PC-9 (cell line): ENCODE results near the gene MOB3A. TPM values are rescaled to one million over a fixed set of nuclear protein-coding genes. Genes with fewer than 3 reads are reported as not detected.

Experiments
- BruUV-seq: library from RNA; stranded (reverse); fragments of 400-500 nt; replicated peaks from 2 replicates; lab custom pipeline; 2021; lab: Mats Ljungman, UMichigan
- CTCF ChIA-PET: fragments of 300-600 bp; sonication (Branson Sonifier 250); formaldehyde crosslinking; loops from one replicate; lab custom pipeline; 2022; ENCODE audit warnings: antibody characterized with exemption; lab: Charles Lee
- POLR2A ChIA-PET: fragments of 300-600 bp; sonication (Branson Sonifier 250); formaldehyde crosslinking; loops from one replicate; lab custom pipeline; 2022; ENCODE audit warnings: antibody characterized with exemption; ENCODE audit not compliant: unreplicated experiment; lab: Charles Lee
- DNase-seq, 2 experiments: peaks; one replicate each; pipeline versions ENCODE4 v3.0.0 to v3.0.0-alpha.2; 2015 to 2022; ENCODE audit warnings: mixed read lengths in 1 of 2
- H2AFZ ChIP-seq: fragments of 200-600 bp; sonication (generic); 2 replicates; pipeline ENCODE4 v1.8.1; 2017; ENCODE audit warnings: antibody characterized with exemption
- H3F3A ChIP-seq: fragments of 200-600 bp; sonication (generic); 2 replicates; pipeline ENCODE4 v1.8.1; 2017; ENCODE audit warnings: antibody characterized with exemption, mild to moderate bottlenecking, low read depth; ENCODE audit not compliant: insufficient read depth
- H3K27ac ChIP-seq: fragments of 200-600 bp; sonication (generic); 2 replicates; pipeline ENCODE4 v1.6.1; 2016; ENCODE audit warnings: mixed run types
- H3K27me3 ChIP-seq: fragments of 200-600 bp; sonication (generic); 2 replicates; pipeline ENCODE4 v1.6.1; 2016; ENCODE audit warnings: low read depth, mixed run types; ENCODE audit not compliant: insufficient read depth
- H3K36me3 ChIP-seq: fragments of 200-600 bp; sonication (generic); 2 replicates; pipeline ENCODE4 v1.6.1; 2016; ENCODE audit warnings: low read depth, mixed run types
- H3K4me1 ChIP-seq: fragments of 200-600 bp; sonication (generic); replicated peaks from 2 replicates; pipeline ENCODE4 v1.6.1; 2016; ENCODE audit warnings: mixed run types; ENCODE audit not compliant: insufficient read depth
- H3K4me2 ChIP-seq: fragments of 200-600 bp; sonication (generic); 2 replicates; pipeline ENCODE4 v1.6.1; 2017; ENCODE audit warnings: mixed run types
- H3K4me3 ChIP-seq: fragments of 200-600 bp; sonication (generic); 2 replicates; pipeline ENCODE4 v1.6.1; 2016; ENCODE audit warnings: mixed run types
- H3K79me2 ChIP-seq: fragments of 200-600 bp; sonication (generic); 2 replicates; pipeline ENCODE4 v1.6.1; 2017; ENCODE audit warnings: low read depth, mixed run types
- H3K9me2 ChIP-seq: fragments of 200-600 bp; sonication (generic); 2 replicates; pipeline ENCODE4 v1.8.1; 2017; ENCODE audit warnings: mild to moderate bottlenecking; ENCODE audit not compliant: insufficient read depth
- H3K9me3 ChIP-seq: fragments of 200-600 bp; sonication (generic); 2 replicates; pipeline ENCODE4 v1.8.1; 2016; ENCODE audit warnings: low read depth; ENCODE audit not compliant: insufficient read depth
- H4K20me1 ChIP-seq: fragments of 200-600 bp; sonication (generic); 2 replicates; pipeline ENCODE4 v1.8.1; 2017; ENCODE audit not compliant: insufficient read depth
- CTCF ChIP-seq: fragments of 200-600 bp; sonication (generic); conservative IDR thresholded peaks from 2 replicates; pipeline ENCODE4 v1.6.1; 2017; ENCODE audit warnings: mixed run types, antibody characterized with exemption, mild to moderate bottlenecking, moderate library complexity
- EZH2 ChIP-seq: fragments of 200-600 bp; sonication (generic); IDR thresholded peaks from 2 replicates; pipeline ENCODE4 v1.8.0; 2017; ENCODE audit warnings: antibody characterized with exemption, low read depth
- intact Hi-C: fragments of 100-400 bp; cut with micrococcal nuclease; formaldehyde crosslinking; loops from one replicate; pipeline ENCODE4 v1.10.0; 2022; ENCODE audit not compliant: unreplicated experiment
- total RNA-seq: library from RNA; stranded (reverse); gene quantifications from 2 replicates; pipeline ENCODE4 v1.2.3, GENCODE V29; 2021

Gene MOB3A
- total RNA-seq, 1 experiment from 2014 or later, result 28.9 TPM

GRCh38 chr19:2127758-2128157 lies 31.6 kb upstream of the MOB3A start:
- H3K9me2 ChIP-seq, result no peaks in the 10 kb centered on the region
- no peak overlapping the region for H3K4me2 ChIP-seq
- no peaks in the 10 kb centered on the region for H3K79me2 ChIP-seq
- H3K27ac ChIP-seq, result no peak overlapping the region
- H3K4me1 ChIP-seq, result no peaks in the 10 kb centered on the region
- no TSS peak for BruUV-seq
- intact Hi-C loops, result no loop called here
- POLR2A ChIA-PET, result no interaction called here
- no peaks in the 10 kb centered on the region for H3K9me3 ChIP-seq
- no peak overlapping the region for H3K4me3 ChIP-seq
- no peaks in the 10 kb centered on the region for H3K27me3 ChIP-seq
- no peaks in the 10 kb centered on the region for H3F3A ChIP-seq
- no peak overlapping the region for H2AFZ ChIP-seq
- DNase-seq, result no peak
- H4K20me1 ChIP-seq, result peaks cover 12% of the 10 kb centered on the region; the same call in 1 of the 2 replicates
- CTCF ChIA-PET, result no interaction called here
- no peak for TF ChIP-seq CTCF
- TF ChIP-seq EZH2, result no peak
- H3K36me3 ChIP-seq, result no peaks in the 10 kb centered on the region

DNA sequence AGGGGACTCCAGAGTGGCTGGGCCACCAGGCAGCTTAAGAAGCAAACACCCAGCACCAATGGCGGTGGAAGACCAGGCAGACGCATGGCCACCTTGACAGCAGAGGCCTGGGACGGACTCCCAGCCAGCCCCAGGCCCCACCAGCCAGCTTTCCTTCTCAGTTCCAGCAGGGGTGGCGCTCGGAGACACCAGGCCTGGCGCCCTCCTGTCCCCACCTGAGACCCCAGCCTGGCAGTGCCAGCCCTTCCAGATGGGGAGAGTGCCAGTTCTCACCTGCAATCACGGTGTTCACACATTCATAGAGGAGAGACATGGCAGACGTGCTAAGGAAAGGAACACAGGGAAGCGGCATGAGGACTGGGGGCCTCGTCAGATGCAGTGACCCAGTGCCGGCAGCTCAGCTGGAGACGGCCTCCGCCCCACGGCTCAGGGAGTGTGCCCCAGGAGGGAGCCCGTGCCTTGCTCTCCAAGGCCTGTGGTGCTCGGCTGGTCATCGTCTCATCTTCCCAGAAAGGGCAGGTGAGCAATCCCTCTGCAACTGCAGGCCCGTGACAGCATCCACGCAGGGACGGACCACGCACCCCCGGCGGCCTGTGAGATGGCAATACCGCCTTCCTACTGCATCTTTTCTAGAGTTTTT lies 30.9 kb upstream of the MOB3A start:
- CTCF ChIA-PET, result no interaction called here
- DNase-seq, result no peak
- no peak for TF ChIP-seq EZH2
- TF ChIP-seq CTCF, result no peak
- intact Hi-C loops, result no loop called here
- Histone ChIP-seq H2AFZ (no peak overlapping the region), H3K79me2 (no peaks in the 10 kb centered on the region), H3K36me3 (no peaks in the 10 kb centered on the region), H4K20me1 (peaks cover 12% of the 10 kb centered on the region; the same call in 1 of the 2 replicates), H3K9me2 (no peaks in the 10 kb centered on the region), H3K27me3 (no peaks in the 10 kb centered on the region), H3K9me3 (no peaks in the 10 kb centered on the region), H3K4me3 (no peak overlapping the region), H3K4me1 (no peaks in the 10 kb centered on the region), H3K4me2 (no peak overlapping the region), H3F3A (no peaks in the 10 kb centered on the region), H3K27ac (no peak overlapping the region)
- POLR2A ChIA-PET, result no interaction called here
- no TSS peak for BruUV-seq

- H3F3A ChIP-seq, result no peaks in the 10 kb centered on the region
- H3K79me2 ChIP-seq, result no peaks in the 10 kb centered on the region
- no peak for DNase-seq
- H3K4me2 ChIP-seq, result no peak overlapping the region
- H3K27ac ChIP-seq, result no peak overlapping the region
- H4K20me1 ChIP-seq, result peaks cover 12% of the 10 kb centered on the region; the same call in 1 of the 2 replicates
- no TSS peak for BruUV-seq
- H3K36me3 ChIP-seq, result no peaks in the 10 kb centered on the region
- CTCF ChIA-PET, result no interaction called here
- H3K9me3 ChIP-seq, result no peaks in the 10 kb centered on the region
- H3K27me3 ChIP-seq, result no peaks in the 10 kb centered on the region
- H2AFZ ChIP-seq, result no peak overlapping the region
- intact Hi-C loops, result no loop called here
- no peak for TF ChIP-seq CTCF
- TF ChIP-seq EZH2, result no peak
- H3K4me1 ChIP-seq, result no peaks in the 10 kb centered on the region
- H3K9me2 ChIP-seq, result no peaks in the 10 kb centered on the region
- POLR2A ChIA-PET, result no interaction called here
- H3K4me3 ChIP-seq, result no peak overlapping the region
Measured at GRCh38 chr19:2123682-2124387, 27.7 kb upstream of the MOB3A start.
